ENCODE measurements around the gene TMEM140. TPM values are rescaled to one million over a fixed set of nuclear protein-coding genes. Genes with fewer than 3 reads are reported as not detected.

Gene TMEM140
- total and polyA plus RNA-seq, 9 of the 15 experiments (the other 6 are each of a cell fraction or from before 2014, with no cell fraction given) = 0.03 to 0.82 (median 0.23) TPM

GRCh38 chr7:135195968-135196629 is 48.2 kb downstream of the TMEM140 start:
- intact Hi-C loops (cut with micrococcal nuclease) (no loop called here), in situ Hi-C loops (cut with MboI) (no loop called here)
- peak overlapping the region in 1 of 2 experiments; percentile 38; a peak in 1 of 4 replicates for H3K9ac ChIP-seq (ENCODE audit: insufficient read depth in 1 of 2, low read depth in 2 of 2, low read length in 2 of 2)
- peaks cover 3% of the 10 kb centered on the region for H3K9me1 ChIP-seq (ENCODE audit: control insufficient read depth, insufficient read depth, low read length)
- H2AFZ ChIP-seq (ENCODE audit: low read depth, low read length) = no peak overlapping the region
- BruUV-seq (replicated peaks) = no TSS peak
- peaks cover 22% of the 10 kb centered on the region; the same call in 2 of the 3 replicates for H3K36me3 ChIP-seq (ENCODE audit: control insufficient read depth, insufficient read depth, low read length)
- no peaks in the 10 kb centered on the region for H3K9me3 ChIP-seq (replicated peaks; ENCODE audit: control insufficient read depth, insufficient read depth, low read depth, low read length)
- H3K27me3 ChIP-seq (ENCODE audit: control insufficient read depth in 2 of 2, insufficient read depth in 2 of 2, low read length in 2 of 2) = no peaks in the 10 kb centered on the region
- H3K27ac ChIP-seq (ENCODE audit: extremely low read depth, low read depth, low read length) = no peak overlapping the region
- CTCF ChIA-PET (ENCODE audit: low intra/inter-chr PET ratio) = no interaction called here
- DNase-seq (ENCODE audit: extremely low read depth in 1 of 4, low spot score in 3 of 4) = no peak
- TF ChIP-seq MBD1 (CRISPR knock-in tag; IDR thresholded peaks at IDR 0.05) (no peak), RNF219 (CRISPR knock-in tag; IDR thresholded peaks at IDR 0.05) (no peak), ZNF780A (CRISPR knock-in tag; IDR thresholded peaks at IDR 0.05) (no peak), CCAR2 (IDR thresholded peaks at IDR 0.05; ENCODE audit: low read depth, low read length) (no peak), ELF4 (CRISPR knock-in tag; IDR thresholded peaks at IDR 0.05) (no peak)
- H4K20me1 ChIP-seq (replicated peaks; ENCODE audit: control insufficient read depth, insufficient read depth, low read length) = no peaks in the 10 kb centered on the region
- H3K4me2 ChIP-seq (ENCODE audit: insufficient read depth, low read length) = no peak overlapping the region
- no peaks in the 10 kb centered on the region for H3K4me1 ChIP-seq (replicated peaks in 1 of 2; ENCODE audit: control insufficient read depth in 2 of 2, insufficient read depth in 2 of 2, low read length in 2 of 2)
- POLR2A ChIA-PET = interaction anchor here (1.0 to 3.0 kb wide), 2 partner anchors 10 to 22 kb away, joined by 3 to 20 read pairs; no protein-coding TSS in a partner anchor
- H3K4me3 ChIP-seq = no peak overlapping the region
- no peaks in the 10 kb centered on the region for H3K79me2 ChIP-seq (ENCODE audit: control insufficient read depth, insufficient read depth, low read length)
- WGBS (ENCODE audit: insufficient coverage, low coverage, missing lambda C conversion rate) = 69% methylated on average over 14 of the region's 14 CpGs
- ATAC-seq = no peak
- no peak for FAIRE-seq

Data from K562 (cell line).